SIG-M5 (cell line): ENCODE results near the gene COL8A2.
"Not testable (repeated sequence)": the region's sequence is repeated elsewhere in the genome, so short reads cannot be mapped to it uniquely, and the experiment has no call there.

Experiments used
- DNase-seq: peaks from one replicate; lab custom pipeline; 2025; lab: John Stamatoyannopoulos, UW

COL8A2 gene

DNA sequence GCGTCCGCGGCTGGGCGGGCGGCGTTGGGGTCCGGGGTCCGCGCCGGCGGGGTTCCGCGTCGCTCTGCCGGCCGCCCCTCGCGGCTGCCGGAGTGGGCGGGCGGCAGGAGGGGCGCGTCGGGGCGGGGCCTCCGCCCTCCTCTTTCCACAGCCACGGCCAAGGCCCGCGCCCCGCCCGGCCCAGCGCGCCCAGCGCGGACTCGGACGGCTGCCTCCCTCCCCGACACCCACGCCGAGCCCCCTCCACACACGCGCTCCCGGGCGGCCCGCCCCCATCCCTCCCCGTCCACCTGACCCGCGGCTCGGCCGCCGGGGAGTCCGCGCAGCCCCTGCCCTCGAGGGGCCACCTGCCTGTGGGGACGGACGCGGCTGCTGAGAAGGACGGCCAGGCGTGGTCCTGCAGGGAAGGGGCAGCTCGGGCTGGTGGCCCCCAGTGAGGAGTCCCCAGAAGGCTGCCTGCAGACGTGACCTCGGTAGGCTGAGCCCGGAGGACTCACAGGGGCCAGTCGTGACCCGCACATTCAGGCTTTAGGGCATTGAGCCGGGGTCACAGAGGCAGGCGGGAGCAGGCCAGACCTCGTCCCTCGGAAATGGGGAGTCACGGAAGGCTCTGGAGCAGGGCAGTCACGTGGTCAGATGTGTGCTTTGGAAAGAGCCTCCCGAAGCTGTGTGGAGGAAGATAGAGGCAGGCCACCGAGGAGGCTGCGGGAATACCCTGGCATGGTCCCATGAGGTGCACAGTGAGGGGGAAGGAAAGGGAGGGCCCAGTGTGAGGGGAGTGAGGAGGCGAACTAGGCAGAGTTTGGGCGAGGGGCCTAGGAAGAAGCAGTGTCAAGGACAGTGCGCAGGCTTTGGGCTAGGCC is at the start of gene COL8A2:
Gene COL8A2 (minus strand): TSS at position 94 of the 863 bp plus-strand sequence. CDS start 24,980 bp downstream, outside the sequence.
- no peak for DNase-seq

DNA sequence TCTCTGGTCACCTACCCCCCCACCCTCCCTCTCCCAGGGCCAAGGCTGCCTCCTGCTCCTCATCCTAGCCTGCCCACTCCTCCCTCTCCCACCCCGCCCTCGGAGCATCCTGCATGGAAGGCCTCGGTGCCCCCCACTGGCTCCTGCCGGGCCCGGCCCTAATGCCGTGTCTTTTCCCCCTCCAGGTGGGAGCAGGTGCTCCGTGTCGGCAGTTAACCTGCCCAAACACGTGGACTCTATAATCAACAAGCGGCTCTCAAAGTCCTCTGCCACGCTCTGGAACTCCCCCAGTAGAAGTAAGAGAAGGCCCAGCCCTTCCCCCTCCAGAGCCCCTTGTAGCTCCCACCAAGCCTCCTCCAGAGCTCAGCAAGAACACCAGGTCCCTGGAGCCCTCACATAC is 49.7 kb upstream of the COL8A2 start:
- no peak for DNase-seq

GRCh38 chr1:36172983-36173382 is 48.0 kb upstream of the COL8A2 start:
- no peak for DNase-seq

DNA sequence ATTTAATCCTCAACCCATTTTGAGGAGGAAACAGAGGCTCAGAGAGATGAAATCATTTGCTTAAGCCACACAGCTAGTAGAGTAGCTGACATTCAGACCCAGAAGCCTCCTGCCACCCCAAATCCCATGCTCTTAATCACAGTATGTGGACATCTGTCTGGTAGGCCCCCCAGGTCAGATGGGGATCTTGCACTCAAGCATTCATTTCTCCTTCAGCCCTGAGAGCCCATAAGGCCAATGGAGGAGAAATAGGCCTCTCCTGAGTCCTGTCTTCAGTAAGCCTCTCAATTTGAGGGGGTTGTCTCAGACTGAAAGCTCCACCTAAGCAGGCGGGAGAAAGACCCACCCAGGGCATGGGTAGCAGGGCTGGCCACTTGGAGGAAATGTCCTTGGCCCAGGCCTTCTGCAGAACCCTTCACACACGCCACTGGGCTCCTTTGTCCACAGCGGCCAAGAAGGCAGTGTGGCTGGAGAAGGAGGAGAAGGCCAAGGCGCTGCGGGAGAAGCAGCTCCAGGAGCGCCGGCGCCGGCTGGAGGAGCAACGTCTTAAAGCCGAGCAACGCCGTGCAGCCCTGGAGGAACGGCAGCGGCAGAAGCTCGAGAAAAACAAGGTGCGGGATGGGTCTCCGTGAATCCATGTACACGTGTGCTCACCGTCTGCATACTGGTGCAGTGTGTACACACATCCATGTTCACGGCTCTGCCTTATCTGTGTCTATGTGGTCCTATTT is 47.2 kb upstream of the COL8A2 start:
- no peak for DNase-seq

DNA sequence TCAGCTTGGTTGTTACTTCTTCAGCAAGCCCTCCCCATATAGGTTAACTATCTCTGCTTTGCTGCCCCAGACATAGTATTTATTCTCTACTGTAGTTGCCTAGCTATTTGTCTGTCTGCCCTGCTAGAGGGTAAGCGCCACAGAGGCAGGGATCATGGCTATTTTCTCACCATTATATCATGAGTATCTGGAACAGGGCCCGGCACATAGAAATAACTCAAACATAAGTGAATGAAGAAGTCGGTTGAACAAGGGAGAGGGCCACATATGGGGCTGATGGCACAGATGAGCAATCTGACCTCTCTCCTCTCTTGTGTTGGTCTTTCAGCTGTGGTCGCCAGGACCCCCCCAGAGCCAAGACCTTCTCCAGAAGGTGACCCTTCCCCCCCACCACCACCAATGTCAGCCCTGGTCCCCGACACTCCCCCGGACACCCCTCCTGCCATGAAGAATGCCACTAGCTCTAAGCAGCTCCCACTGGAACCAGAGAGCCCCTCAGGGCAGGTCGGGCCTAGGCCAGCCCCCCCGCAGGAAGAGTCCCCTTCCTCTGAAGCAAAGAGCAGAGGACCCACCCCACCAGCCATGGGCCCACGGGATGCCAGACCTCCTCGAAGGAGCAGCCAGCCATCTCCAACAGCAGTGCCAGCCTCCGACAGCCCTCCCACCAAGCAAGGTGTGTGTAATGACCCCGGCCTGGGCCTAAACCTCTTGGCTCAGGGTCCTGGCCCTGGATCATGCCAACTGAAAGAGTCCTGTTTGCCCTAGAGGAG is 45.8 kb upstream of the COL8A2 start:
- no peak for DNase-seq

DNA sequence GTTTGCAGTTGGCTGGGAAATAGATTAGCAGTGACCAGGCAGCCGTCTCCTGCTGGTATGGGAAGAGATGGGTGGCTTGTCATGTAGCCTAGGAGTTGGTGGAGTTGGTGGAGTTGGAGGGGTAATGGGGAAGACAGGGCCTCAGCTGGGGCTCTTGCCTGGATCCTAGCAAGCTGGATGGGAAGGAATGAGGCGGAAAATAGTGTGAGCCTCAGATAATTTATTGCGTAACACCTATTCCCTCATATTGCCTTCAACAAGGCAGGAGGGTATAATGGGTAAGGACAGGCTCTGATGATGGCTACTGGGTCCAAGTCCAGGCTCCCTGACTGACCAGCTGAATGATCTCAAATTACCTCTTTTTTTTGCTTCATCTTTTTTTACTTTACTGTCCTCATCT is 43.5 kb upstream of the COL8A2 start:
- DNase-seq: no peak

DNA sequence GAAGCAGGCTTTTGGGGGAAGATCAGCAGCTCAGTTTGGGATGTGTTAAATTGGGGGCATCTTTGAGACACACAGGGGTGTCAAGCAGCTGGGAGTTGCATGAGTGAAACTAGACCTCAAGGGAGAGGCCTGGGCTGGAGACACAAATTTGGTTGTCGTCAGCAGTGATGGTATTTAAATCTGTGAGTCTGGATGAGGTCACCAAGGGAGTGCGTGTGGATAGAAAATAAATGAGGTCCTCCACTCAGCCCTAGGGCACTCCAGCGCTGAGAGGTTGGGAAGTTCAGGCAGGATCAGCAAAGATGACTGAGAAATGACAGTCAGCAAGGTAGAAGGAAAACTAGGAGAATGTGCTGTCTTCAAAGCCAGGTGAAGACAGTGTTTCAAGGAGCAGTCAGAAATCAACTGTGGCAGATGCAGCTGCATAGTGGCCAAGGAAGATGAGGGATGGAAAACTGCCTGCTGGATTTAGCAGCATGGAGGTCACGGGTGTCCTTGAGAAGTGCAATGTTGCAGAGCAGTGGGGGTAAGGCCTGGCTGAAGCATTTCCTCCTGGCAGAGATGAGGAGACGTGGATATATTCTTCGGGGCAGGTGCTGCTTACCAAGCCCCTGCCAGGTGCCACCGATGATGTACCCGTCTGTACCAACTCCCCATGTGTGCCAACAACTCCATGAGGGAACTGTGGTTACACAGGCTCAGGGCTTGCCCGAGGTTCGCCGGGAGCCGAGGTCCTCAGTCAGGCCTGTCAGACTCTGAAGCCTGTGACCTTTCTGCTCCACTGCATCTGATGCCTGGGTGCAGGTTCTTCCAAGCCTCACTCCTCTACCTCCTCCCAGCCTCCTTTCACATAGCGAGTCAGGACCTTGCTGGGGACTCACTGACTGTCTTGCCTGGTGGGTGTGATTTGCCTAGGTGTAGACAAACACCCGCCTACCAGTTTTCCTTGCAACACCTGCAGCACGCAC is 42.2 kb upstream of the COL8A2 start:
- no peak for DNase-seq

GRCh38 chr1:36166136-36166535 is 41.1 kb upstream of the COL8A2 start:
- no peak for DNase-seq

- no peak for DNase-seq
Measured at GRCh38 chr1:36165145-36165544, 40.1 kb upstream of the COL8A2 start.

DNA sequence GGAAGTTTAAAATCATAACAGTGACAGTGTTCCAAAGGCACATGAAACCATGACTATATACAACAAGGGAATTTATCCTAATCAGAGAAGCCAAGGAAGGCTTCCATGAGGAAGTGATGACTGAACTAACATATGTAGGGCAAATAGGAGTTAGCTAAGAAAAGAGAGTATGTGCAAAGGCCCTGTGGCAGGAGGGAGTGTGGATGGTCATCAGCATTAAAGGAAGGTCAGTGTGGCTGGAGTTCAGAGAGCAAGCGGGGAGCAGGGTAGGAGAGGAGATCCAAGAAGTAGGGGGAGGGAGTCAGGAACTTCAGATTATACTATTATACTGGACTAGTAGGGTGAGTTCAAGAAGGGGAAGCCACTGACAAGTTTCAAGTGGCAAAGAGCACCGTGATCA is 39.3 kb upstream of the COL8A2 start:
- no peak for DNase-seq

DNA sequence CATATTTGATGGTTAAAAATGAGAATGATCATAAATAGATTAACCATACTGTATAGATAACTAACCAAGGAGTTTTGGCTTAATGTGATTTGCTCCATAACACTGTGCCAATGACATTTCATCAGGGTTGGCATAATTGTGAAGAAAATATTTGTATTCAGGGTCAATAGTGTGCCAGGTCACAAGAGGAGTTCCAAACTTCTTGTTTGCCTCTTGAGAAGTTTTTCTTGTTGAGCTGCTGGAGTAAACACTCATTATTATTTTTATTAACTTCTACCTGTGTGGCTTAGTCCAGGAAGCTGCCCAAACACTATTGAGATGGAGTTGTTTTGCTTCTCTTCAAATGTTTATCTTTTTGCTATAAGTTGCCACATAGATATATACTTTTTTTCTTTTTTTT is 38.4 kb upstream of the COL8A2 start:
- DNase-seq: no peak

DNA sequence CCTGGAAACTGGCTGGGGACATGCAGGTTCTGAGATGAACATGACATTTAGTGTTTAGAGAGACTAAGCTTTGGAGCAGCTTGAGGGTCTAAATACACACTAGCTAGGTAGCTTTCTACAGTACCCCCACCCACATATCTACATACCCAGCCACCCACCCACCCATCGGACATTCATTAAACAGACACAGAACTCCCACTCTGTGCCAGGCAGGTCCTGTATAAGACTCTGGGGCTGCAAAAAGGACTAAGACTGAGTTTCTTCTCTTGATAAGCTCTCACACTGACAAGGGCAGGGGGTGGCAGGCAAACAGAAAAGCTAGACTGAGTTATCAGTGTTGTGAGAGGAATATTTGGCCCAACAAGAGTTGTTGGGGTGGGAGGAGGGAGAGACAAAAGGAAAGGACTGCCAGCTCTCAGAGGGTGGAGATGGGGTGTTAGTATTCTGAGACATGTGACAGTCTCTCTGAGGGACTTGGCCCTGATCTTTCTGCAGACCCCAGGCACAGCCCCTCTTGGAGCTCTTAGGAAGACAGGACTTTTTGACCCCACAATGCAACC is 37.7 kb upstream of the COL8A2 start:
- DNase-seq: no peak

DNA sequence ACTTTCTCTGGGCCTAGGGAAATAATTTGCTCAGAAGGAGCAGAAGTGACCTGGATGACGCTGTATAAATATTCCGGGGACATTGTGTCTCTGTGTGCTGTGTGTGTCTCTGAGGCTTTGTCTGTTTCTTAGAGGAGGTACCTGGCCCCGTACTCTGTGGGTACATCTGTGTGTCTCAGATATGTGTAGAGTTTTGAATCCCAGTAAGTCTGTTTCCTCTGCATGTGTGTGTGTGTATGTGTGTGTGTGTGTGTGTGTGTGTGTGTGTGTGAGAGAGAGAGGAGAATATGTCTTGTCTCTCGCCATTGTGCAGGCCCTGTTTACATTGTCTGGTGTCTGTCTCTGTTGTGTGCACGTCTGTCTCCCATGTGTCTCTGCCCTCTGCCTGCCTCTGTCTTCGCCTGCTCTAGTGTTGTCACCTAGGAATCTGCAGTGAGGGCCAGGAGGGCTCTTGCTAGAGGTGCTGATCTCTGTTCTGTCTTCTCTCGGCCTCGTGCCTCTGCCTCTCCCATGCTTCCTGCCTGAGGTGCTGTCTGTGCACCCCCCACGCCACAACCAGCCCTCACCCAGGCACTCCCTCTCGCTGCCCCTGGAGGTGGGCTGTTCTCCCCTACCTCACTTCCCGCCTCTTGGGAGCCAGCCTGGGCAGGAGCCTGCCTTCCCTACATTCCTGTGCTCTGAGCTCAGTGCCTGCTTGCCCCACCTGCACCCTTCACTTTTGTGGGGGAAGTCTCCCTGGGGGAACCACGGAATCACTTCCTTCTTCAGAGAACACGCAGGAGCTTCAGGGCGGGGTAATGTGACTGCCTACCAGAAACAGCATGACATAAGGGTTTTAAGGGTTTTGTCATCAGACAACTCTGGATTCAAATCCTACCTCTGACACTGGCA is 36.9 kb upstream of the COL8A2 start:
- no peak for DNase-seq

DNA sequence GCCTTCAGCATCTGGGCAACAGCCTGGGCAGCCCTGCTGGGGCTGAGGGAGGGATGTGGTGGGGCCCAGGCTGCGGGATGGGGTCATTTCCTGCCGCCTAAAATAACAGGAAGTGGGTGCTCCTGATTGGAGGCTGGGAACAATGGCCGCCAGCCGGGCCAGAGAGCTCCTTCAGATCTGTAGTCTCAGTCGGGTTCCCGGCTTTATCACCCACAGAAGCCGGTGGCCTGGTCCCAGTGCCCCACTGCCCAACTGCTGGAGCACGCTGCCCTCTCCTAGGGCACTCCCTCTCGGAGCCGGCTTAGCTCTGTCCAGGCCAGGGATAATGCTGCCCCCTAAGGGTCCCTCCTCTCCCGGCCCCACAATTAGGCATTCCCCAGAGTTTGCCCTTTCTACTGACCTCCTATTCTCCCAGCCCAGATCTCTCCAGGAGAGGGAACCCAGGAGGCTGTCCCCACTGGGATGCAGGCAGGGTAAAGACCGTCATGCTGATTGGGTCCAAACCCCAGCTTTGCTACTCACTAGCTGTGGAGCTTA is 36.0 kb upstream of the COL8A2 start:
- no peak for DNase-seq

DNA sequence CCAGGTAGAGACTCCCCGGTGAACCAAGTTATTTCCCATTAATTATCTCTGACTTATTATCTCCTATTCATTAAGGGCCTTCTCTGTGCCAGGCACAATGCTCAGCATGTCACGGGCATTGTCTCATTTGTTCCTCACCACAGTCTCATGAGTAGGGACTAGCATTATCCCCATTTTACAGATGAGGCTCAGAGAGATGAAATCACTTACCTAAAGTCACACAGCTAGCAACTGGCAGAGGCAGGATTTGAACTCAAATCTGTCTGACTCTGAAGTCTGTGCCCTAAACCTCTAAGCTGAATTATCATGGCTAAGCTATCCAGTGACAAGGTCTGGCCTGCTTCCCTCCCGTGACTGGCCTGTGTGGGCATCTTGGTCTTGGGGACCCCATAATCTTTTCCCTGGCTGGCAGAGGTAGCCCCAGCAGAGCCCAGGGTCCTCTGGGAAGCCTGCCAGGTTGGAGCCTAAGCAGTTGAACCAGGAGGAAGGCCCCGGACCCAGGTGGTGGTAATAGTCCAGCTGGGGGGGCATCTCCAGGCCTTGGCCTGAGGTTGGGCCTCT is 35.4 kb upstream of the COL8A2 start:
- DNase-seq: no peak

GRCh38 chr1:36159614-36160387 is 34.8 kb upstream of the COL8A2 start:
- no peak for DNase-seq

DNA sequence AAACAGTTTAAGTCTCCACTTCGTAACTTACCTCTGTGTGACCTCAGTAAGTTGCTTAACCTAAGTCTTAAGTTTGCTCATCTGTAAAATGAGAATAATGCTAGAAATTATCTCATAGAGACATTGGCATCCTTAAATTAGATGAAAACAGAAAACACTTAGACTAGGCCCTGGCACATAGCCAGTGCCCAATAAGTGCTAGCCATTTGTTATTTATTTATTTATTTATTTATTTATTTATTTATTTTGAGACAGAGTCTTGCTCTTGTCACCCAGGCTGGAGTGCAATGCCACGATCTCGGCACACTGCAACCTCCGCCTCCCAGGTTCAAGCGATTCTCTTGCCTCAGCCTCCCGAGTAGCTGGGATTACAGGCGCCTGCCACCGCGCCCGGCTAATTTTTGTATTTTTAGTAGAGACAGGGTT is 33.8 kb upstream of the COL8A2 start:
- DNase-seq: not testable (repeated sequence)

- no peak for DNase-seq
Measured at GRCh38 chr1:36157973-36158826, 33.2 kb upstream of the COL8A2 start.
